ENCODE data around the gene IL15RA. TPM values are rescaled to one million over a fixed set of nuclear protein-coding genes. Genes with fewer than 3 reads are reported as not detected.

Gene IL15RA
- total RNA-seq, 4 donors from 2014 or later, result 13.1 to 17.6 (median 15.6) TPM

- Histone ChIP-seq H3K27ac (peak overlapping the region in 2 of 4 donors; percentile 18 to 43), H3K36me3 (peaks cover 0 to 18% of the 10 kb centered on the region in 2 donors), H3K27me3 (no peaks in the 10 kb centered on the region), H3K4me3 (no peak overlapping the region), H3K4me1 (no peaks in the 10 kb centered on the region), H3K9me3 (no peaks in the 10 kb centered on the region)
- peak in 1 of 2 donors; percentile 67 for DNase-seq
- in situ Hi-C loops (cut with MboI; ENCODE audit: low sequenced_read_pairs in 4 of 4) (no loop called here), intact Hi-C loops (cut with DNase I; ENCODE audit: low total_unique reads) (no loop called here)
- TF ChIP-seq, protein P1, sequence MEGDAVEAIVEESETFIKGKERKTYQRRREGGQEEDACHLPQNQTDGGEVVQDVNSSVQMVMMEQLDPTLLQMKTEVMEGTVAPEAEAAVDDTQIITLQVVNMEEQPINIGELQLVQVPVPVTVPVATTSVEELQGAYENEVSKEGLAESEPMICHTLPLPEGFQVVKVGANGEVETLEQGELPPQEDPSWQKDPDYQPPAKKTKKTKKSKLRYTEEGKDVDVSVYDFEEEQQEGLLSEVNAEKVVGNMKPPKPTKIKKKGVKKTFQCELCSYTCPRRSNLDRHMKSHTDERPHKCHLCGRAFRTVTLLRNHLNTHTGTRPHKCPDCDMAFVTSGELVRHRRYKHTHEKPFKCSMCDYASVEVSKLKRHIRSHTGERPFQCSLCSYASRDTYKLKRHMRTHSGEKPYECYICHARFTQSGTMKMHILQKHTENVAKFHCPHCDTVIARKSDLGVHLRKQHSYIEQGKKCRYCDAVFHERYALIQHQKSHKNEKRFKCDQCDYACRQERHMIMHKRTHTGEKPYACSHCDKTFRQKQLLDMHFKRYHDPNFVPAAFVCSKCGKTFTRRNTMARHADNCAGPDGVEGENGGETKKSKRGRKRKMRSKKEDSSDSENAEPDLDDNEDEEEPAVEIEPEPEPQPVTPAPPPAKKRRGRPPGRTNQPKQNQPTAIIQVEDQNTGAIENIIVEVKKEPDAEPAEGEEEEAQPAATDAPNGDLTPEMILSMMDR (IDR thresholded peaks at IDR 0.05 in 4 of 5, conservative IDR thresholded peaks at IDR 0.05 in 1 of 5), result no peak
- no peak for TF ChIP-seq POLR2A (IDR thresholded peaks at IDR 0.05)
- ATAC-seq, result peak; percentile 23 to 73
Observed at GRCh38 chr10:5951167-5951711, 26.1 kb downstream of the IL15RA start.

DNA sequence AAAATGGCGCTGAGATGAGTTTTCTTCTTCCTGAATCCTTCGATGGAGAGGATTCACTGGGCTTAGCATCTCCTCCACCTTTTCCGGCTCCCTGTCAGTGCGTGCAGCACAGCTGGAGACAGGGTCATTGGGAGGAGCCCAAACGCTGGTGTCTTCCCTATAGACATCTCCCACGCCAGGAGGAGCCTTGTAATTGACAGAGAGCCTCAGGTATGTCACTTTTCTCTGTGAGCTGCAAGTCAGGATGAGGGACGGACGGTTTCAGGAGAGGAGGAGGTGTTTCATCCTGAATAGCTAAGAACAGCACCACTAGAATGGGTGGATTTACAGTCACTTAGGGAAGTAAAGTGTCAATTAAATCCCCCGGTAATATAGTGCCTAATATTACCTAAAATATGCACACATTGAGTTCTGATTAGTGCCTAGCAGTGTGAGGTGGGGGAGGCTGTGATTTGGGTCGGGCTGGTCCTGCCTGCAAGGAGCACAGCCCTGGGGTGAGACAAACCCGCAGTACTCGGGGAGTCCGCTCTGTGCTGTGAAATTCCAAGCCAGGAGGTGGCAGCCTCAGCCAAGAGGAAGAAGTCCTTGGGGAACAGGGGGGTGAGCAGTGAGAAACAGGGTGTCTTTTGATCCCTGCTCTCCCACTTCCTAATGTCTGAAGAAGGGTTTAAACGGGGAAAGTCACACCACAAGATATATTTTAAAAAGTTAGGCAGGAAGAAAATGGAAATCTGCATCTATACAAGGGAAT is 28.2 kb downstream of the IL15RA start:
- H3K4me3 ChIP-seq, result no peak overlapping the region
- H3K4me1 ChIP-seq, result peaks cover 7 to 13% of the 10 kb centered on the region in 2 donors
- H3K27ac ChIP-seq, result no peak overlapping the region
- no peaks in the 10 kb centered on the region for H3K27me3 ChIP-seq
- H3K9me3 ChIP-seq, result no peaks in the 10 kb centered on the region
- intact Hi-C loops (cut with DNase I; ENCODE audit: low total_unique reads), result no loop called here
- DNase-seq (peak in 1 of 2 donors; percentile 37), ATAC-seq (no peak)
- H3K36me3 ChIP-seq, result peaks cover 0 to 6% of the 10 kb centered on the region in 2 donors
- no peak for TF ChIP-seq POLR2A (IDR thresholded peaks at IDR 0.05)
- TF ChIP-seq, protein P1 (IDR thresholded peaks at IDR 0.05 in 4 of 5, conservative IDR thresholded peaks at IDR 0.05 in 1 of 5), result no peak
- in situ Hi-C loops (cut with MboI; ENCODE audit: low sequenced_read_pairs in 4 of 4), result no loop called here

GRCh38 chr10:5948208-5948585 is 29.1 kb downstream of the IL15RA start:
- no peak for TF ChIP-seq POLR2A (IDR thresholded peaks at IDR 0.05)
- TF ChIP-seq, protein P1 (IDR thresholded peaks at IDR 0.05 in 4 of 5, conservative IDR thresholded peaks at IDR 0.05 in 1 of 5), result no peak
- H3K27ac ChIP-seq, result no peak overlapping the region
- intact Hi-C loops (cut with DNase I; ENCODE audit: low total_unique reads), result no loop called here
- ATAC-seq, result no peak
- H3K4me1 ChIP-seq, result peaks cover 16 to 23% of the 10 kb centered on the region in 2 donors
- H3K36me3 ChIP-seq, result peaks cover 0 to 6% of the 10 kb centered on the region in 2 donors
- H3K9me3 ChIP-seq, result no peaks in the 10 kb centered on the region
- H3K27me3 ChIP-seq, result no peaks in the 10 kb centered on the region
- DNase-seq, result no peak
- no peak overlapping the region for H3K4me3 ChIP-seq
- in situ Hi-C loops (cut with MboI; ENCODE audit: low sequenced_read_pairs in 4 of 4), result no loop called here

DNA sequence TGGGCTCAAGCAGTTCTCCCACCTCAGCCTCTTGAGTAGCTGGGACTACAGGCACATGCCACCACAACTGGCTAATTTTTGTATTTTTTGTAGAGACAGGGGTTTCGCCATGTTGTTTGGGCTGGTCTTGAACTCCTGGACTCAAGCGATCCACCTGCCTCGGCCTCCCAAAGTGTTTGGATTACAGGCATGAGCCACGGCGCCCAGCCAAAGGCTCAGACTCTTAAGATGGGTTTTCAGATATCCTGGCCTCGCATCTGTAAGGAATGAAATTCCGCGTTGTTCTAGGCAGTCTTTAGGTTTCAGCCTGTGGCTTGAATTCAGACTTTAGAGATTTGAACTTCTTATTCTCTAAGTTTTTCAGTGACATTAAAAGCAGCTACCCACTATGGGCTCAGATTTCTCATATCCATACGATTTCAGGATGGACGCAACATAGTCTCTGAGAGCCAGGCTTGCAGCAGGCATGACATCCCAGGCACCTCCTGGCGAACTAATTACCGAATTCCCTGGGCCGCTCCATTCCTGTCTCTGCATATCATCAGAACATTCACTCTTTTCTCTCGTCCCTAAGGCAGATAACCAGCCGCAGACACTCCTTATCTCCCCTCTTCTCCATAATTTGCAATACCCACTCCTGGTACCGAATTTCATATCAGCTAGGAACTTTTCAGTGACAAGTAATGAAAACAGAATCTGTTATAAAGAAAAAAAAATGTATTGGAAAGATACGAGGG is 29.7 kb downstream of the IL15RA start:
- in situ Hi-C loops (cut with MboI; ENCODE audit: low sequenced_read_pairs in 4 of 4) (no loop called here), intact Hi-C loops (cut with DNase I; ENCODE audit: low total_unique reads) (no loop called here)
- Histone ChIP-seq H3K27ac (no peak overlapping the region), H3K36me3 (peaks cover 0 to 3% of the 10 kb centered on the region in 2 donors), H3K4me3 (no peak overlapping the region), H3K4me1 (peaks cover 16 to 24% of the 10 kb centered on the region in 2 donors), H3K9me3 (no peaks in the 10 kb centered on the region), H3K27me3 (no peaks in the 10 kb centered on the region)
- TF ChIP-seq, protein P1 (IDR thresholded peaks at IDR 0.05 in 4 of 5, conservative IDR thresholded peaks at IDR 0.05 in 1 of 5), result no peak
- no peak for TF ChIP-seq POLR2A (IDR thresholded peaks at IDR 0.05)
- no peak for ATAC-seq
- no peak for DNase-seq
